HL-60/S4 treated with retinoic acid at 250 ng/mL for 4 days and 3 days (cell line): ENCODE measurements around the gene NDFIP1.

Source experiments
- in situ Hi-C: fragments of 300-500 bp; cut with MboI; formaldehyde crosslinking; loops from 2 replicates; pipeline ENCODE4 v1.7.0; 2022; ENCODE audit warnings: low sequenced_read_pairs

The NDFIP1 gene

GRCh38 chr5:142151436-142152383, 43.1 kb downstream of the NDFIP1 start:
- in situ Hi-C loops: loop anchor here (25.0 kb wide), 1 partner anchor 536 kb away; the partner anchor contains the start of gene FGF1

GRCh38 chr5:142152384-142152732, 43.8 kb downstream of the NDFIP1 start:
- in situ Hi-C loops: loop anchor here (25.0 kb wide), 1 partner anchor 535 kb away; the partner anchor contains the start of gene FGF1

DNA sequence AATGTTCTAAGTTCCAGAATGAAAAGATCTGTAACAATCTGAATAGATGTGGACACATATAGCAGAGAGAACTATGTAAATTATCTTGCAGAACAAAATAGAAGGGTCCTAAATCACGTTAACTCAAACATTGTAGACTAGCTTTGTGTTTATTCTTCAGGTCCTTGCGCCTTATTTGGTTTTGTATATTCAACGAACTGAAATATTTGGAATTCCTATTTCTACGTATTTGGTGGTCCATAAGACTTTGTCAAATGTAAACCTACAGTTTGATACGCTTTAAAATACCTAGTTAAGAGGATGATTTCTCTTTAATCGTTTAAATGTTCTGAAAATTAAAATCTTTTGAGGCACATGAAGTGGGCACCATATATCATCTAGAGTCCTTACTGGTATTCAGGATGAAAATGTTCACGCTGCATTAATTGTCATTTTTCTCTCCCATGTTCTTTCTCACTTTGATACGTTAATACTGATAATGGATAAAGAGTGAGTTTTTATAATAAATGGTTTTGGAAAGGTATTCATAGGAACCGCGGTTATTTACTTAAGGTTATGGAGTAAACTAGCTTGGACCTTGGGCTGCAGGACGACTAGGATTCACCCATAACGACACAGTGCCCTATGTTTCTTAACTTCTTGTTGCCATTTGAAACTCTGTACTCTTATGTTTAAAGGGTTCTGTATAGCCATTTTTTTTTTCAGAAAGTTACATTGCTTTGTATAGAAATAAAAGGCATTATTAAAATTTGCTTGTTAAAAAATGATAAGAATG, 45.3 kb downstream of the NDFIP1 start:
- in situ Hi-C loops: loop anchor here (25.0 kb wide), 1 partner anchor 533 kb away; the partner anchor contains the start of gene FGF1

- in situ Hi-C loops: loop anchor here (25.0 kb wide), 1 partner anchor 533 kb away; the partner anchor contains the start of gene FGF1
Observed at GRCh38 chr5:142154449-142154841, 45.9 kb downstream of the NDFIP1 start.

- in situ Hi-C loops: loop anchor here (25.0 kb wide), 1 partner anchor 530 kb away; the partner anchor contains the start of gene FGF1
Observed at GRCh38 chr5:142156839-142157463, 48.4 kb downstream of the NDFIP1 start.

- in situ Hi-C loops: loop anchor here (25.0 kb wide), 1 partner anchor 528 kb away; the partner anchor contains the start of gene FGF1
Observed at GRCh38 chr5:142159354-142159753, 50.8 kb downstream of the NDFIP1 start.

DNA sequence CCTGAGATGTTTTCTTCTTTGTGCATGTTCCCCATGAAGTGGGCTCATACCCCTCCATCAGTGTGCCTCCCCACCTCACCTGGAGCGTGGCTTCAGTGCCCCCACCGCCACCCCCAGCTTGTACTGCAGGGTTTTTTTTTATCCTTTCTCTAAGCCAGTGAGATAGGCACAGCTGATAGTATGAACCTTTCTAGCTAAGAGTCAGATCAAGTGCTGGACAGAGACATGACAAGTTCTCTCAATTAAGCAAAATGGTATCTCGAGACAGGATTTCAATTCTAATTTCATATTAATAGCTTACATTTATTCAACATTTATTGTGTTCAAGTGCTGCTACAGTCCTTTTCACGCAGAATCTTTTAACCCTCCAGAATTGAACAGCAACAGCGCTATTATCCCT, 55.7 kb downstream of the NDFIP1 start:
- in situ Hi-C loops: loop anchor here (25.0 kb wide), 1 partner anchor 523 kb away; the partner anchor contains the start of gene FGF1

DNA sequence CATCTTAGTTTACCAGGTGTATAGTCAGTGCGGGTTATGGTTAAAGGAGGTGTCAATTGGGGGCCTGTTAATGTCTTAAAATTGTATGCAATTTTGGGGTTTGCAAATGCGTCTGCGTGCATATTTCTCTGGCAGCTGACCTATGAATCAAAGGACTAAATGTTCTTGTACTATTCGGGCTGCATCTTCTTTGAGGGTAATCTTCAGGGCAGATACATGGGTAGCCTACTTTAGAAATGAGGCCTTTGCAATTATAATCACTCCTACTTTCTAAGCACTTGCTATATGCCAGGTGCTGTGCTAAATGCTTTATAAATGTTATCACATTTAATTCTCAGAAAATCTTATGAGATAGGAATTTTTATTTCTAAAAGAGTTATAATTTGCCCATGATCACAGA, 58.2 kb downstream of the NDFIP1 start:
- in situ Hi-C loops: loop anchor here (25.0 kb wide), 1 partner anchor 521 kb away; the partner anchor contains the start of gene FGF1

DNA sequence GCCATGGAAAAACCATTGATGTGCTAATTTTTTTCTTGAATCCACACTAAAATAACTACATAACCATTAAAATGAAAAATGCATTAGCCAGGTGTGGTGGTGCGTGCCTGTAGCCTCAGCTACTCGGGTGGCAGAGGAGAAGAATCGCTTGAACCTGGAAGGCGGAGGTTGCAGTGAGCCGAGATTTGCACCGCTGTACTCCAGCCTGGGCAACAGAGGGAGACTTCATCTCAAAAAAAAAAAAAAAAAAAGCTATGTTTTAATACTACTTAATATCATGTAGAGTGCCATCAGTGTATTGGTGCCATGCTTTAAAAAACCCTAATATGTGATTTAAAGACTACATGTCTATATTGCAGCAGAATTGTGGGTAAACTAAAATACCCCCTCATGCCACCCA, 58.9 kb downstream of the NDFIP1 start:
- in situ Hi-C loops: loop anchor here (25.0 kb wide), 1 partner anchor 520 kb away; the partner anchor contains the start of gene FGF1

- in situ Hi-C loops: loop anchor here (25.0 kb wide), 1 partner anchor 519 kb away; the partner anchor contains the start of gene FGF1
Observed at GRCh38 chr5:142168365-142168764, 59.8 kb downstream of the NDFIP1 start.

GRCh38 chr5:142170254-142170953, 61.8 kb downstream of the NDFIP1 start:
- in situ Hi-C loops: loop anchor here (25.0 kb wide), 1 partner anchor 517 kb away; the partner anchor contains the start of gene FGF1

- in situ Hi-C loops: loop anchor here (25.0 kb wide), 1 partner anchor 516 kb away; the partner anchor contains the start of gene FGF1
Observed at GRCh38 chr5:142171270-142171669, 62.7 kb downstream of the NDFIP1 start.

GRCh38 chr5:142175039-142175438, 66.5 kb downstream of the NDFIP1 start:
- in situ Hi-C loops: no loop called here

- in situ Hi-C loops: no loop called here
Observed at GRCh38 chr5:142175461-142176142, 67.0 kb downstream of the NDFIP1 start.

DNA sequence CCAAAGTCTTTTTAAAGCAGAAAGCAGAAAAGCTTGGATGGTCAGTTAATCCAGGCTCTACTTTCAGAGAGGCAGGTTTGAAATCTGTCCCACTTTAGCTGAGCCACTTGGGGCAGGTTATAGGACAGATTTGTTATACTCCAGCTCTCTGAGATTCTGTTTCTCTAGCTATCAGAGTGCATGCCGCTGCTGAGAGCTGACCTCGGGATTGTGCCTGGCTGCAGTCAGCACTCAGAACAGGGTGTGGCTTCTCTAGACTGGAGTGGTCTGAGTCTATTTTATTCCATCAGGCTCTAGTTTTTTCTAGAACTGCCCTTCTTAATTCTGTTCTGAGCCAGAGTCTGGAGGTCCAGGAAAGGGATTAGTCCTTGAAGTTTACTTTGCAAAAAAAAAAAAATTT, 67.7 kb downstream of the NDFIP1 start:
- in situ Hi-C loops: no loop called here

DNA sequence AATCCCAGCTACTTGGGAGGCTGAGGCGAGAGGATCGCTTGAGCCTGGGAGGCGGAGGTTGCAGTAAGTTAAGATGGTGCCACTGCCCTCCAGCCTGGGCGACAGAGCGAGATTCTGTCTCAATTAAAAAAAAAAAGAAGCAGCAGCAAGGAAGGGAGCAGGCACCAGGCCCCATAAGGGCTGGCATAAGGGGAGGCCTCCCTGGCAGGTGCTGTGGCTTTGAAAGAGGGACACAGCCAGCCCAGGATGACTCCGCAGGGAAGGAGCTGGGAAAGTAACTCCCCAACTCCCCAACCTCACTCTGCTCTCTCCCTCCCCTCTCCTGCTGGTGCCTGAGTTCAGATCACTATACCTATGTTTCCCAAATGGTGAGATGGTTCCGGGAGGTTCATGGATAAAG, 70.1 kb downstream of the NDFIP1 start:
- in situ Hi-C loops: no loop called here

DNA sequence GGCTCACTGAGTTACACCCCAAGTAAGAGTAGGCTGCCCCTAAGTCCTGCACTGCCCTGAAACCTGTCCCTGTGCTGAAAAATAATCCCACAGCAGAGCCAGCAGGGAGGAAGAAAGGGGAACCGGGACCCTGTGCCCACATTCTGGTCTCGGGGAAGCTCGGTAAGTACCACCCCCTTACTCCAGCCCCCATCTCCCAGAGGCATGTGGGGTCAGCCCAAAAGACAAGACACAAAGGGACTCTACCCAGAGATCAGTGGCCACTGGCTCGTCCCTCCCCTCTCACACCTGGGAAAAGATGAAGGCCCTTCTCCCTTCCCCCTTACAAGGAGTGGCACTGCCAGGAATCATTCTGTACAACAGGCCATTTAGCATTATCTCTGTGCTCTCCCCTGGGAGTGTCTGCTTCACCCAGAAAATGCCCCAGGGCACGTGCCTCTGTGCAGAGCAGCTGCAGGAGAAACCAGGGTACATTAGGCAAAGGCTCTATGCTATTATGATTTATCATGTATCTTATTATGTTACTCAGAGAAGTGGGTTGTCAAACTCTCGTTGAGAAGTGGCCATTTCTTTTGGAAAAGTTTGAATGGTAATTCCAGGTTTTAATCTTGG, 71.3 kb downstream of the NDFIP1 start:
- in situ Hi-C loops: no loop called here

DNA sequence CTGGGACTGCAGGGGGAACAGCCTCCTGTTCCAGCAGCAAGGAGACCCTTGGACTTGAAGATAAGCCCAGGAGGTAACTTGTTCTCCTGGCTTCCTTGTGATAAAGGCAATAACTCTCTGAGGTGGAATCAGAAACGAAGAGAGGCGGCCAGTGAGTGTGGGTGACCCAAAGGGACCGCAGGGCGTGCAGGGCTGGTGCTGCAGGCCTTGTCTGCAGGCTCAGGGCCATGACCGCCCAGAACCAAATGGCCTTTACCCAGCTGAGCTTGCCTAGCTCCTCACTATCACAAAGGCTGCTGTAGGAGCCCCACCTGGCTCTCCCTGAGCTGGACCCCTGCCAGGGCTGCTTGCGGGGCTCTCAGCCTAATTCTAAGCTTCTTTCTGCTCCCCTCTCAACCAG, 72.5 kb downstream of the NDFIP1 start:
- in situ Hi-C loops: no loop called here
